ENCODE results near the gene PLS1. TPM values are rescaled to one million over a fixed set of nuclear protein-coding genes. Genes with fewer than 3 reads are reported as not detected.

The PLS1 gene
- total and polyA plus RNA-seq, 11 donors, result 0.80 to 3.7 (median 1.7) TPM

DNA sequence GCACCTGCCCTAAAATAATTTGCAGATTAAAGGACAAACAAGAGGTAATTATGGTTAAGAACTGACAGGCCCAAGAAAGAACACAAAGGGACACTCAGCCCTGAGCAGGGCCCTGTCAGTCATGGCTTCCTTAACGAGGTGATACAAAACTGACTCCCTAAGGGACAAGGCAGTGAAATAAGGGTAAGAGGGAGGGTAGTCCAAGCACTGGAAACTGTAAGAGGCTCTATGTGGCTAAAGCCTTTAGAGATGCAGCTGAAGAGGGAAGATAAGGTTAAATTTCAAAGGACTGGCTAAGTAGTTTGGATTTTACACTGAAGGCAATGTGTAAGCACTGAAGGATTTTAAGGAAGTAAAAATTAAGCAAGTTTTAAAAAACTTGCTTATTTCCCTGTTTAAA lies 21.5 kb upstream of the PLS1 start:
- H3K4me3 ChIP-seq, result no peak overlapping the region
- TF ChIP-seq, protein P1, sequence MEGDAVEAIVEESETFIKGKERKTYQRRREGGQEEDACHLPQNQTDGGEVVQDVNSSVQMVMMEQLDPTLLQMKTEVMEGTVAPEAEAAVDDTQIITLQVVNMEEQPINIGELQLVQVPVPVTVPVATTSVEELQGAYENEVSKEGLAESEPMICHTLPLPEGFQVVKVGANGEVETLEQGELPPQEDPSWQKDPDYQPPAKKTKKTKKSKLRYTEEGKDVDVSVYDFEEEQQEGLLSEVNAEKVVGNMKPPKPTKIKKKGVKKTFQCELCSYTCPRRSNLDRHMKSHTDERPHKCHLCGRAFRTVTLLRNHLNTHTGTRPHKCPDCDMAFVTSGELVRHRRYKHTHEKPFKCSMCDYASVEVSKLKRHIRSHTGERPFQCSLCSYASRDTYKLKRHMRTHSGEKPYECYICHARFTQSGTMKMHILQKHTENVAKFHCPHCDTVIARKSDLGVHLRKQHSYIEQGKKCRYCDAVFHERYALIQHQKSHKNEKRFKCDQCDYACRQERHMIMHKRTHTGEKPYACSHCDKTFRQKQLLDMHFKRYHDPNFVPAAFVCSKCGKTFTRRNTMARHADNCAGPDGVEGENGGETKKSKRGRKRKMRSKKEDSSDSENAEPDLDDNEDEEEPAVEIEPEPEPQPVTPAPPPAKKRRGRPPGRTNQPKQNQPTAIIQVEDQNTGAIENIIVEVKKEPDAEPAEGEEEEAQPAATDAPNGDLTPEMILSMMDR (IDR thresholded peaks at IDR 0.05), result no peak
- no peak for TF ChIP-seq POLR2A (IDR thresholded peaks at IDR 0.05)
- DNase-seq, result no peak
- intact Hi-C loops (cut with DNase I), result loop anchor here in 2 of 10 donors (5.0 kb wide), 1 partner anchor 428 kb away; the partner anchor contains the start of gene U2SURP (in 2 of the 2)
- H3K27me3 ChIP-seq, result no peaks in the 10 kb centered on the region
- peaks cover 0 to 11% (median 3%) of the 10 kb centered on the region in 9 donors for H3K36me3 ChIP-seq
- peaks cover 0 to 51% (median 22%) of the 10 kb centered on the region in 12 donors for H3K4me1 ChIP-seq
- whole genome bisulfite sequencing, 4 donors, result 36 to 50% (median 41%) methylated on average over 1 of the region's 1 CpG
- no peak for ATAC-seq
- H3K9me3 ChIP-seq, result no peaks in the 10 kb centered on the region
- H3K27ac ChIP-seq, result peak overlapping the region in 1 of 12 donors; percentile 39

DNA sequence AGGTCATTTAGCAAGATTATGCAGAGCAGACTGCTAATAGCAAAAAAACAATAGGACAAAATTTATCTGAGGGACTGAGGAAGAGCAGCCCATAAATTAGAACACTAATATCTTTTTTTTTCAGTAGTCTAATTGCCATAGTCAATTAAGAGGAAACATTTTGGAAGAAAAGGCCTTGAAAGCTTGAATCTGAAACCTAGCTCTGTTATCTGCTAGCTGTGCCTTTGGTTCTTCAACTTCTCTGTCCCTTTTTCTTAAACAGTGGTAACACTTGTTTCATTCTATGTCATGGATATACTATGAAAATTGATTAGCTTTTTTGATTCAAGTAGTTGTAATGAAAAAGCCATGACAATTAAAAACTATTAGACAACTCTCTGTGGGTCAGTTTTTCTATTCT lies 19.4 kb upstream of the PLS1 start:
- TF ChIP-seq, protein P1 (IDR thresholded peaks at IDR 0.05), result no peak
- TF ChIP-seq POLR2A (IDR thresholded peaks at IDR 0.05), result no peak
- DNase-seq, result no peak
- peaks cover 0 to 51% (median 24%) of the 10 kb centered on the region in 12 donors for H3K4me1 ChIP-seq
- H3K36me3 ChIP-seq, result no peaks in the 10 kb centered on the region
- no peaks in the 10 kb centered on the region for H3K27me3 ChIP-seq
- H3K27ac ChIP-seq, result no peak overlapping the region
- no peak for ATAC-seq
- intact Hi-C loops (cut with DNase I), result loop anchor here in 2 of 10 donors (5.0 kb wide), 1 partner anchor 426 kb away; the partner anchor contains the start of gene U2SURP (in 2 of the 2)
- peak overlapping the region in 1 of 12 donors; percentile 5 for H3K4me3 ChIP-seq
- H3K9me3 ChIP-seq, result no peaks in the 10 kb centered on the region

- TF ChIP-seq POLR2A (IDR thresholded peaks at IDR 0.05), result no peak
- TF ChIP-seq, protein P1 (IDR thresholded peaks at IDR 0.05), result no peak
- intact Hi-C loops (cut with DNase I), result loop anchor here in 3 of 10 donors (2.0 to 5.0 kb wide), 3 partner anchors 147 to 424 kb away; partner anchors contain the start of genes U2SURP (in 3 of the 3) and TRPC1 (in 1 of the 3)
- no peaks in the 10 kb centered on the region for H3K27me3 ChIP-seq
- H3K4me3 ChIP-seq, result peak overlapping the region; percentile 53 to 97 (median 88)
- H3K4me1 ChIP-seq, result peaks cover 0 to 51% (median 24%) of the 10 kb centered on the region in 12 donors
- DNase-seq (no peak), ATAC-seq (no peak)
- H3K9me3 ChIP-seq, result no peaks in the 10 kb centered on the region
- H3K27ac ChIP-seq, result peak overlapping the region in 11 of 12 donors; percentile 77 to 97 (median 92)
- H3K36me3 ChIP-seq, result no peaks in the 10 kb centered on the region
- WGBS, 4 donors, result 8 to 10% (median 10%) methylated on average over 12 of the region's 12 CpGs
These were observed 18.4 kb upstream of the PLS1 start for GRCh38 chr3:142577696-142578328.

All from heart left ventricle (tissue), 16 donors.